ENCODE results near the gene PCYOX1L. TPM values are rescaled to one million over a fixed set of nuclear protein-coding genes. Genes with fewer than 3 reads are reported as not detected.
A peak's percentile ranks its signal among the peaks of the same experiment; 100 is the strongest.
"Not testable (repeated sequence)": the region's sequence is repeated elsewhere in the genome, so short reads cannot be mapped to it uniquely, and the experiment has no call there.

Gene PCYOX1L
- polyA plus RNA-seq, 2 of the 4 experiments (the other 2 are of a cell fraction) = 2.1 to 6.7 TPM

- WGBS (ENCODE audit: missing lambda C conversion rate) = 82% methylated on average over 6 of the region's 6 CpGs
Observed at GRCh38 chr5:149391524-149391923, 33.7 kb downstream of the PCYOX1L start.

GRCh38 chr5:149392718-149393117 lies 34.9 kb downstream of the PCYOX1L start:
- H3K4me2 ChIP-seq = no peak overlapping the region
- FAIRE-seq (no peak), ATAC-seq (peak; percentile 58 to 73; a peak in 4 of 6 replicates), DNase-seq (ENCODE audit: low read depth in 1 of 2, low spot score in 1 of 2) (peak in 1 of 2 experiments; percentile 28)
- POLR2A ChIA-PET = no interaction called here
- no peak for TF ChIP-seq HES2 (IDR thresholded peaks at IDR 0.05)
- no peak overlapping the region for H3K4me3 ChIP-seq
- 73% methylated on average over 19 of the region's 19 CpGs for WGBS (ENCODE audit: missing lambda C conversion rate)
- no peaks in the 10 kb centered on the region; the same call in 2 of the 3 replicates for H3K4me1 ChIP-seq
- no peaks in the 10 kb centered on the region for H3K9me3 ChIP-seq
- CTCF ChIA-PET = interaction anchor here (0.5 to 44.9 kb wide), 5 partner anchors 11 to 518 kb away, joined by 3 to 1709 read pairs (median 71); partner anchors contain the start of gene IL17B
- H3K27ac ChIP-seq = no peak overlapping the region

More at GRCh38 chr5:149391524-149391923, 33.7 kb downstream of the PCYOX1L start:
- ChIA-PET CTCF (interaction anchor here (1.5 to 44.9 kb wide), 4 partner anchors 10 to 227 kb away, joined by 3 to 1709 read pairs (median 152); partner anchors contain the start of gene IL17B), POLR2A (no interaction called here)
- Histone ChIP-seq H3K4me2 (no peak overlapping the region), H3K4me1 (no peaks in the 10 kb centered on the region; the same call in 2 of the 3 replicates), H3K9me3 (no peaks in the 10 kb centered on the region), H3K4me3 (no peak overlapping the region), H3K27ac (no peak overlapping the region)
- FAIRE-seq (no peak), DNase-seq (ENCODE audit: low read depth in 1 of 2, low spot score in 1 of 2) (no peak), ATAC-seq (no peak)
- TF ChIP-seq SMC3 (IDR thresholded peaks at IDR 0.05) (no peak), TP53 (CRISPR knock-in tag; IDR thresholded peaks at IDR 0.05) (no peak), HMGXB4 (CRISPR knock-in tag; IDR thresholded peaks at IDR 0.05; ENCODE audit: borderline replicate concordance) (no peak), GATA3 (IDR thresholded peaks at IDR 0.05; ENCODE audit: borderline replicate concordance) (no peak), USF2 (IDR thresholded peaks at IDR 0.05) (no peak), RAD21 (conservative IDR thresholded peaks at IDR 0.05 in 1 of 2, IDR thresholded peaks at IDR 0.05 in 1 of 2) (no peak), MAFK (IDR thresholded peaks at IDR 0.05; ENCODE audit: partially characterized antibody) (no peak), EHF (CRISPR knock-in tag; IDR thresholded peaks at IDR 0.05) (no peak), BCL3 (IDR thresholded peaks at IDR 0.05) (no peak), CEBPB (IDR thresholded peaks at IDR 0.05) (no peak), NFE2L2 (conservative IDR thresholded peaks at IDR 0.05; ENCODE audit: low read length) (no peak), ZFP36 (IDR thresholded peaks at IDR 0.05; ENCODE audit: borderline replicate concordance, partially characterized antibody) (no peak), HOXB5 (CRISPR knock-in tag; IDR thresholded peaks at IDR 0.05) (no peak)

- CTCF ChIA-PET = interaction anchor here (0.6 to 44.9 kb wide), 7 partner anchors 8 to 224 kb away, joined by 3 to 1709 read pairs (median 4); partner anchors contain the start of gene IL17B
- ATAC-seq; POLR2A ChIA-PET; H3K27ac ChIP-seq; FAIRE-seq; H3K4me2 ChIP-seq; H3K4me1 ChIP-seq; H3K4me3 ChIP-seq; H3K9me3 ChIP-seq; DNase-seq (ENCODE audit: low read depth in 1 of 2, low spot score in 1 of 2): not testable (repeated sequence)
Observed at GRCh38 chr5:149394996-149395395, 37.1 kb downstream of the PCYOX1L start.

- Histone ChIP-seq H3K4me3 (no peak overlapping the region), H3K9me3 (no peaks in the 10 kb centered on the region), H3K4me2 (no peak overlapping the region), H3K27ac (peak overlapping the region in 1 of 2 experiments; percentile 32; a peak in 1 of 6 replicates), H3K4me1 (no peaks in the 10 kb centered on the region; the same call in 2 of the 3 replicates)
- ChIA-PET POLR2A (no interaction called here), CTCF (interaction anchor here (52.1 kb wide), 1 partner anchor 23 kb away, joined by 1709 read pairs; the partner anchor contains the start of genes IL17B and PCYOX1L)
- 65% methylated on average over 6 of the region's 6 CpGs for whole genome bisulfite sequencing (ENCODE audit: missing lambda C conversion rate)
- FAIRE-seq (no peak), ATAC-seq (peak; percentile 57 to 79; a peak in 4 of 6 replicates), DNase-seq (ENCODE audit: low read depth in 1 of 2, low spot score in 1 of 2) (peak in 1 of 2 experiments; percentile 52)
- no peak for TF ChIP-seq NPAS2 (CRISPR knock-in tag; IDR thresholded peaks at IDR 0.05; ENCODE audit: borderline replicate concordance)
- TF ChIP-seq SMC3 (IDR thresholded peaks at IDR 0.05) = no peak
- TF ChIP-seq ELK1 (IDR thresholded peaks at IDR 0.05; ENCODE audit: low read depth, low read length) = no peak
- no peak for TF ChIP-seq EHMT2 (IDR thresholded peaks at IDR 0.05; ENCODE audit: low read depth)
- TF ChIP-seq FOSL2 (IDR thresholded peaks at IDR 0.05) = no peak
- peak; percentile 17; the same call in 1 of the 2 replicates for TF ChIP-seq FOSL2 (CRISPR knock-in tag; IDR thresholded peaks at IDR 0.05)
- TF ChIP-seq USF2 (IDR thresholded peaks at IDR 0.05) = no peak
- no peak for TF ChIP-seq POLR2AphosphoS2 (conservative IDR thresholded peaks at IDR 0.05; ENCODE audit: low read length)
- TF ChIP-seq BCL3 (IDR thresholded peaks at IDR 0.05) = no peak
- TF ChIP-seq ESRRA (IDR thresholded peaks at IDR 0.05; ENCODE audit: borderline replicate concordance, low read length) = no peak
- TF ChIP-seq HOXB13 (CRISPR knock-in tag; IDR thresholded peaks at IDR 0.05; ENCODE audit: low read depth) = no peak
Observed at GRCh38 chr5:149397530-149397929, 39.7 kb downstream of the PCYOX1L start.
